ENCODE data around the gene ZEB2. TPM values are rescaled to one million over a fixed set of nuclear protein-coding genes. Genes with fewer than 3 reads are reported as not detected.

Gene ZEB2
- total and polyA plus RNA-seq, 2 of the 13 experiments (the other 11 are each of a cell fraction or from before 2014, with no cell fraction given) = 0.07 TPM; not detected in 1

DNA sequence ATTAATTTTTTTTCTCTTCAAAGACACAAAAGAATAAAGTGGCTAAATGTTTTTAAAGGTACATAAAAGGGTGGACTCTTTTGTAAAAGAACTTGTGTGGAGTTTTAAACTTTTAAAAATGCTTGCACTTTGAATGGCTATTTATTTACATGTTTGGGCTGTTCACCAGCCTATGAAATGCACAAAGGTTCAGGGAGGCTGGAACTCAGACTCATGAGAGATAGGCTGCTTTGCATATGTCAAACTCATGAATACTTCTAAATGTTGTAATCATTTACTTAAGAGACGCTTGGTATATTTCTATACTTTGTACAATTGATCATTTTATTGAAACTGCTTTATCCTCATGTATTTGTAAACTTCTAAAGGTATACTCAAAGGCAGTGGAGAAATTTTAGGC lies 79.9 kb downstream of the ZEB2 start:
- Histone ChIP-seq H3K4me2 (ENCODE audit: low read depth, low read length) (no peak overlapping the region), H3K79me2 (ENCODE audit: insufficient read depth, low read length) (no peaks in the 10 kb centered on the region), H3K9me3 (ENCODE audit: low read length) (no peaks in the 10 kb centered on the region), H3K36me3 (replicated peaks in 1 of 2; ENCODE audit: control insufficient read depth in 1 of 2, insufficient read depth in 2 of 2, low read length in 2 of 2) (no peaks in the 10 kb centered on the region), H2AFZ (ENCODE audit: low read length) (no peak overlapping the region), H3K27me3 (ENCODE audit: control insufficient read depth in 1 of 2, insufficient read depth in 2 of 2, low read length in 2 of 2) (no peaks in the 10 kb centered on the region), H3K27ac (ENCODE audit: extremely low read length, insufficient read depth, low read length) (no peak overlapping the region), H4K20me1 (ENCODE audit: insufficient read depth, low read length) (no peaks in the 10 kb centered on the region), H3K4me1 (ENCODE audit: insufficient read depth, low read length) (no peaks in the 10 kb centered on the region), H3K4me3 (replicated peaks in 1 of 3; ENCODE audit: insufficient read depth in 1 of 3, low read depth in 2 of 3, low read length in 3 of 3) (no peak overlapping the region), H3K9ac (ENCODE audit: insufficient read depth, low read depth, low read length) (no peak overlapping the region)
- POLR2A ChIA-PET = no interaction called here
- no TSS peak for BruUV-seq (replicated peaks)
- no peak for DNase-seq (ENCODE audit: low spot score)
- intact Hi-C loops (cut with micrococcal nuclease; ENCODE audit: unreplicated experiment) = no loop called here
- no peak for FAIRE-seq
- no peak for ATAC-seq
- CTCF ChIA-PET (ENCODE audit: low intra/inter-chr PET ratio, low total read pairs) = no interaction called here
- WGBS (ENCODE audit: low lambda C conversion rate) = 0% methylated on average over 1 of the region's 1 CpG
- in situ Hi-C loops (cut with HindIII; ENCODE audit: extremely low pct_ligation_motif_present, low pct_unique_long_range_greater_than_20kb) = no loop called here
- no peak for TF ChIP-seq HOXA9 (CRISPR knock-in tag; IDR thresholded peaks at IDR 0.05; ENCODE audit: borderline replicate concordance)
- TF ChIP-seq RFXANK (CRISPR knock-in tag; IDR thresholded peaks at IDR 0.05) = no peak
- TF ChIP-seq ZNF574 (CRISPR knock-in tag; IDR thresholded peaks at IDR 0.05) = no peak
- TF ChIP-seq ZNF784 (CRISPR knock-in tag; IDR thresholded peaks at IDR 0.05; ENCODE audit: borderline replicate concordance) = no peak
- no peak for TF ChIP-seq RBAK (CRISPR knock-in tag; IDR thresholded peaks at IDR 0.05)
- TF ChIP-seq SP2 (CRISPR knock-in tag; IDR thresholded peaks at IDR 0.05) = no peak
- no peak for TF ChIP-seq TBX2 (CRISPR knock-in tag; IDR thresholded peaks at IDR 0.05; ENCODE audit: borderline replicate concordance)
- TF ChIP-seq THAP8 (CRISPR knock-in tag; IDR thresholded peaks at IDR 0.05; ENCODE audit: borderline replicate concordance) = no peak
- no peak for TF ChIP-seq ZNF235 (CRISPR knock-in tag; IDR thresholded peaks at IDR 0.05; ENCODE audit: borderline replicate concordance)
- TF ChIP-seq MEF2D (CRISPR knock-in tag; IDR thresholded peaks at IDR 0.05) = no peak
- TF ChIP-seq PHB2 (IDR thresholded peaks at IDR 0.05; ENCODE audit: partially characterized antibody) = no peak
- TF ChIP-seq ZNF160 (CRISPR knock-in tag; IDR thresholded peaks at IDR 0.05) = no peak
- TF ChIP-seq BRD4 (CRISPR knock-in tag; IDR thresholded peaks at IDR 0.05) = no peak
- no peak for TF ChIP-seq ZFP37 (CRISPR knock-in tag; IDR thresholded peaks at IDR 0.05; ENCODE audit: borderline replicate concordance)
- no peak for TF ChIP-seq ZFP36L2 (CRISPR knock-in tag; IDR thresholded peaks at IDR 0.05)
- no peak for TF ChIP-seq JUNB (CRISPR knock-in tag; IDR thresholded peaks at IDR 0.05; ENCODE audit: borderline replicate concordance)

Data from HepG2 (cell line).